ENCODE data around the gene NPFFR1.

NPFFR1 gene

DNA sequence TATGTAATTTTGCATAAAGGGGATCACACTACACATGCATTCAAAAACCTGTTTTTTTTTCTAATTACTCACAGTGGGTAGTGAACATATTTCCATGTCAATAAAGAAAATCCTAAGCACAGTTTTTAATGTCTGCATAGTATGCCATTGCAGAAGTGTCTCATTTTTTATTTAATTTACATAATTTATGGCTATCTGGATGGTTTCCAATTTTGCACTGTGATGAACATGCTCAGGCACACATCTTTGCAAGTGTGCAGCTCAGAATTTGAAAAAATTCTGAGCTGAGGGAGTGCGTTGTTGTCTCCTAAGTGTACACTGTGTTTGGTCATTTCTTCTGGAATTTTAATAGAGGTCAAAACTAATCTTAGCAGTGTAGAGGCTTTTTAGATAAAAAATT, 2.2 kb downstream of the NPFFR1 start:
- Mint-ChIP-seq H3K36me3 (ENCODE audit: low read depth) (peaks cover 8% of the 10 kb centered on the region), H3K9me3 (peaks cover 8% of the 10 kb centered on the region), H3K4me1 (no peaks in the 10 kb centered on the region), H3K4me3 (no peak overlapping the region), H3K27me3 (ENCODE audit: low read depth) (peaks cover 70% of the 10 kb centered on the region), H3K27ac (no peak overlapping the region)
- TF ChIP-seq, protein P1, sequence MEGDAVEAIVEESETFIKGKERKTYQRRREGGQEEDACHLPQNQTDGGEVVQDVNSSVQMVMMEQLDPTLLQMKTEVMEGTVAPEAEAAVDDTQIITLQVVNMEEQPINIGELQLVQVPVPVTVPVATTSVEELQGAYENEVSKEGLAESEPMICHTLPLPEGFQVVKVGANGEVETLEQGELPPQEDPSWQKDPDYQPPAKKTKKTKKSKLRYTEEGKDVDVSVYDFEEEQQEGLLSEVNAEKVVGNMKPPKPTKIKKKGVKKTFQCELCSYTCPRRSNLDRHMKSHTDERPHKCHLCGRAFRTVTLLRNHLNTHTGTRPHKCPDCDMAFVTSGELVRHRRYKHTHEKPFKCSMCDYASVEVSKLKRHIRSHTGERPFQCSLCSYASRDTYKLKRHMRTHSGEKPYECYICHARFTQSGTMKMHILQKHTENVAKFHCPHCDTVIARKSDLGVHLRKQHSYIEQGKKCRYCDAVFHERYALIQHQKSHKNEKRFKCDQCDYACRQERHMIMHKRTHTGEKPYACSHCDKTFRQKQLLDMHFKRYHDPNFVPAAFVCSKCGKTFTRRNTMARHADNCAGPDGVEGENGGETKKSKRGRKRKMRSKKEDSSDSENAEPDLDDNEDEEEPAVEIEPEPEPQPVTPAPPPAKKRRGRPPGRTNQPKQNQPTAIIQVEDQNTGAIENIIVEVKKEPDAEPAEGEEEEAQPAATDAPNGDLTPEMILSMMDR (IDR thresholded peaks at IDR 0.05; ENCODE audit: unreplicated experiment in 3 of 3) = no peak

DNA sequence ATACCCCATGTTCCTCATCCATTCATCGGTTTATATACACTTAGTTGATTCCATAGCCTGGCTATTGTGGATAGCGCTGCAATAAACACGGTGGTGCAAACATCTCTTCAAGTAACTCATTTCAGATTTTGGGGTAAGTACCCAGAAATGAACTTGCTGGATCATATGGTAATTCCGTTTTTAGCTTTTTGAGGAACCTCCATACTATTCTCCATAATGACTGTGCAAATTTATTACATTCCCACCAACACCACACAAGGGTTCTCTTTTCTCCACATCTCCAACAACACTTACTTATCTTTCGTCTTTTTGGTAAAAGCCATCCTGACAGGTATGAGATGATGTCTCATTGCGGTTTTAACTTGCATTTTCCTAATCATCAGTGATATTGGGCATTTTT, 3.7 kb downstream of the NPFFR1 start:
- Mint-ChIP-seq H3K9me3 (peaks cover 17% of the 10 kb centered on the region), H3K27me3 (ENCODE audit: low read depth) (peaks cover 56% of the 10 kb centered on the region), H3K36me3 (ENCODE audit: low read depth) (peaks cover 4% of the 10 kb centered on the region), H3K4me3 (no peak overlapping the region), H3K27ac (no peak overlapping the region), H3K4me1 (no peaks in the 10 kb centered on the region)
- TF ChIP-seq, protein P1 (IDR thresholded peaks at IDR 0.05; ENCODE audit: unreplicated experiment in 3 of 3) = no peak

DNA sequence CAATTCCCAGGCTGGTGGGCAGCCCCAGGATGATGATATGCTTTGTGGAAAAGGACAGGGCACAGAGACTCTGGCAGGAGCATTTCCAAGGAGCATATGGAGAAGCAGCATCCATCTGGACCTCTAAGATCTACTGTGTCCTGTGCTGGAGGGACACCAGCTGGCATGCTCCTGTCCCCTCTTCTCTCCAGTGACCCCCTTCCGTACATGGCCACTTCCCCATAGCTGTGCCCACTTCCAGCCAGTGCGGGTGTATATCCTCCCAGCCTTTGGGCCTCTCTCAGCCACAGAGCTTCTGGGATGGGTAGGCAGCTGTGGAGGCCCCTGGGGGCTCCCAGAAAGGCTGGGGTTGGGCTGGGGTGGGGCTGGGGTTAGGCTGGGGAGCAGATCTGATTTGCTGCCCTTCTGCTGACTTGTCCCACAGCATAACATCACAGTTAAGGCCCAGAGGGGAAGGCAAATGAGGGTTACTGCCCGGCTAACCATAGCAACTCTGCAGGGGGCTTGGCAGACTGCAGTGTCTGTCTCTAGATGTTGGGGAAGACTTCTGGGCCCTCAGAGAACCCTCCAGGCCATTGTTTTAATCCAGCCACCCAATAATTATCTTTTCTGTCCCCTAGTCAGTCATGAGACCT, 6.3 kb downstream of the NPFFR1 start:
- TF ChIP-seq, protein P1 (IDR thresholded peaks at IDR 0.05; ENCODE audit: unreplicated experiment in 3 of 3) = no peak
- Mint-ChIP-seq H3K4me3 (no peak overlapping the region), H3K4me1 (no peaks in the 10 kb centered on the region), H3K36me3 (ENCODE audit: low read depth) (no peaks in the 10 kb centered on the region), H3K27me3 (ENCODE audit: low read depth) (peaks cover 31% of the 10 kb centered on the region), H3K9me3 (peaks cover 10% of the 10 kb centered on the region), H3K27ac (no peak overlapping the region)

DNA sequence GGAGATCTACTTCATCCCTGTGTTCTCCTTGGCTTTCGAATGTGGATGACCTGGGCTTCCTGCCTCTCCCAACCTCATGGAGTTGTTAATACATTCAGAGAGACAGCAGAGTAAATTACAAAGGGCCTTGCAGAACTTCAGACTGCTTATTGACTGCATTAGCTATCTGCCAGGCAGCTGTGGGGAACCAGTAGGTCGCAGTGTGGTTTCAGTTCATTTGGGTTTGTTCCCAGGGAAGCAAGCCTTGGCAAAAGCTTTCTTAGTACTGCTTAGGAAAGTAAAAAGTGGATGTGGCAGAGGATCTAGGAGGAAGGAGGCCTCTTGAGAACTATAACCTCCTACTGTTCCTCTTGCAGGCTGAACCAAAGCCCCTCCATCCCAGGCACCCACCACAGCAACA, 9.2 kb downstream of the NPFFR1 start:
- TF ChIP-seq, protein P1 (IDR thresholded peaks at IDR 0.05; ENCODE audit: unreplicated experiment in 3 of 3) = no peak
- peak overlapping the region in 1 of 3 experiments; percentile 48 for H3K27ac Mint-ChIP-seq
- no peaks in the 10 kb centered on the region for H3K4me1 Mint-ChIP-seq
- H3K9me3 Mint-ChIP-seq = peaks cover 12% of the 10 kb centered on the region
- H3K27me3 Mint-ChIP-seq (ENCODE audit: low read depth) = peaks cover 3% of the 10 kb centered on the region
- H3K4me3 Mint-ChIP-seq = no peak overlapping the region
- H3K36me3 Mint-ChIP-seq (ENCODE audit: low read depth) = no peaks in the 10 kb centered on the region

DNA sequence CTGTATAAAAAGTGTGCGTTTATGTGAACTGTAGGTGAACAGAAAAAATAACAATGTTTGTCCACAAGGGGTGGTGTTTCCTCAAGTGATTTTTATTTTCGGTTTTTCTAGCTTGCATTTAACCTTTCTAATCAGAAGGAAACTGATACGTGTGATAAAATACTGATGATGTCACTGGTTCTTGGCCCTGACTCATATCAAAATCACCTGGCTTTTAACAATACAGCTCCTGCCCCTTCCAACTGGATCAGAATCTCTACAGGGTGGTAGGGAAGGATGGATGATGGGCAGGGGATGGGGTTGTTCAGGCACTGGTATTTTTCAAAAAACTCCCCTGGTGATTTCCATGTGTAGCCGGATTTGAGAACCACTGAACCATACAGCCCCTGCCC, 10.9 kb downstream of the NPFFR1 start:
- Mint-ChIP-seq H3K4me1 (no peaks in the 10 kb centered on the region), H3K36me3 (ENCODE audit: low read depth) (no peaks in the 10 kb centered on the region)

More for the DNA sequence above, 10.9 kb downstream of the NPFFR1 start:
- H3K9me3 Mint-ChIP-seq = peaks cover 12% of the 10 kb centered on the region
- H3K27me3 Mint-ChIP-seq (ENCODE audit: low read depth) = no peaks in the 10 kb centered on the region
- H3K4me3 Mint-ChIP-seq = no peak overlapping the region
- TF ChIP-seq, protein P1 (IDR thresholded peaks at IDR 0.05; ENCODE audit: unreplicated experiment in 3 of 3) = peak; percentile 29 to 49 (median 46)
- no peak overlapping the region for H3K27ac Mint-ChIP-seq

All from nephron (organoid).